IMR-90 (cell line): ENCODE measurements around the gene LAMA2. TPM values are rescaled to one million over a fixed set of nuclear protein-coding genes. Genes with fewer than 3 reads are reported as not detected.

Source experiments
- ATAC-seq: fragments of 200-7000 bp; cut with Tn5 transposase; 2 replicates; pipeline ENCODE4 v1.9.1; 2020; ENCODE audit warnings: low read depth, mild to moderate bottlenecking, moderate library complexity
- BruUV-seq: library from RNA; stranded (reverse); fragments of 400-500 nt; replicated peaks from 2 replicates; lab custom pipeline; 2021; lab: Mats Ljungman, UMichigan
- CTCF ChIA-PET: fragments of 300-600 bp; formaldehyde crosslinking; extraction: SDS; loops from one replicate; lab custom pipeline; 2021; ENCODE audit warnings: antibody characterized with exemption; lab: Yijun Ruan, JAX
- POLR2A ChIA-PET: fragments of 300-600 bp; sonication (Branson Sonifier 250); formaldehyde crosslinking; loops from one replicate; lab custom pipeline; 2022; ENCODE audit warnings: antibody characterized with exemption; ENCODE audit not compliant: unreplicated experiment; lab: Charles Lee
- DNase-seq: peaks from one replicate; pipeline ENCODE4 v3.0.0; 2013
- H2AFZ ChIP-seq: replicated peaks from 2 replicates; pipeline ENCODE3; 2013; ENCODE audit warnings: low read length, mild to moderate bottlenecking; ENCODE audit not compliant: poor library complexity
- H2AK5ac ChIP-seq: 2 replicates; pipeline ENCODE4 v1.6.1; 2013; ENCODE audit warnings: low read depth, low read length, inconsistent platforms
- H2AK9ac ChIP-seq: replicated peaks from 2 replicates; pipeline ENCODE3; 2013; ENCODE audit warnings: mild to moderate bottlenecking, low read depth, low read length, moderate library complexity; ENCODE audit not compliant: poor library complexity
- H2BK120ac ChIP-seq: 2 replicates; pipeline ENCODE4 v1.6.1; 2013; ENCODE audit warnings: low read depth, low read length, inconsistent platforms
- H2BK15ac ChIP-seq: 3 replicates; pipeline ENCODE4 v1.6.1; 2013; ENCODE audit warnings: low read depth, low read length, inconsistent platforms
- H2BK20ac ChIP-seq: 2 replicates; pipeline ENCODE4 v1.6.1; 2013; ENCODE audit warnings: low read depth, mild to moderate bottlenecking, inconsistent platforms, low read length, moderate library complexity
- H2BK5ac ChIP-seq: 2 replicates; pipeline ENCODE4 v1.6.1; 2013; ENCODE audit warnings: mild to moderate bottlenecking, low read depth, low read length, inconsistent platforms; ENCODE audit not compliant: poor library complexity, severe bottlenecking
- H3K14ac ChIP-seq: replicated peaks from 2 replicates; pipeline ENCODE4 v1.6.1; 2013; ENCODE audit warnings: low read depth, low read length, inconsistent platforms
- H3K18ac ChIP-seq: 2 replicates; pipeline ENCODE4 v1.6.1; 2013; ENCODE audit warnings: low read depth, low read length, control low read depth
- H3K23ac ChIP-seq: 2 replicates; pipeline ENCODE4 v1.6.1; 2013; ENCODE audit warnings: low read depth, low read length, inconsistent platforms
- H3K27ac ChIP-seq: 2 replicates; pipeline ENCODE4 v1.5.1; 2013; ENCODE audit warnings: mild to moderate bottlenecking, control low read depth, low read length; ENCODE audit not compliant: insufficient read depth
- H3K27me3 ChIP-seq: 2 replicates; pipeline ENCODE4 v1.6.1; 2013; ENCODE audit warnings: low read length; ENCODE audit not compliant: control insufficient read depth, insufficient read depth
- H3K36me3 ChIP-seq: 2 replicates; pipeline ENCODE4 v1.6.1; 2013; ENCODE audit warnings: low read length, mixed read lengths; ENCODE audit not compliant: control insufficient read depth, insufficient read depth
- H3K4ac ChIP-seq: 2 replicates; pipeline ENCODE4 v1.6.1; 2013; ENCODE audit warnings: low read depth, low read length, inconsistent platforms
- H3K4me1 ChIP-seq: 2 replicates; pipeline ENCODE4 v1.6.1; 2013; ENCODE audit warnings: low read length, mixed read lengths; ENCODE audit not compliant: control insufficient read depth, insufficient read depth
- H3K4me2 ChIP-seq: 2 replicates; pipeline ENCODE4 v1.6.1; 2013; ENCODE audit warnings: low read depth, mild to moderate bottlenecking, control low read depth, low read length, moderate library complexity
- H3K4me3 ChIP-seq: 2 replicates; pipeline ENCODE4 v1.5.1; 2013; ENCODE audit warnings: low read depth, mild to moderate bottlenecking, control low read depth, low read length, moderate library complexity; ENCODE audit not compliant: insufficient read depth
- H3K56ac ChIP-seq: 2 replicates; pipeline ENCODE4 v1.6.1; 2013; ENCODE audit warnings: low read length, inconsistent platforms; ENCODE audit not compliant: insufficient read depth; ENCODE audit errors: extremely low read depth
- H3K79me1 ChIP-seq, 2 experiments: 2 replicates each; pipeline ENCODE4 v1.6.1; 2013; ENCODE audit warnings: low read length in 2 of 2, inconsistent platforms in 1 of 2, low read depth in 1 of 2
- H3K9ac ChIP-seq: 2 replicates; pipeline ENCODE4 v1.6.1; 2013; ENCODE audit warnings: low read depth, low read length, control low read depth
- H3K9me1 ChIP-seq: 2 replicates; pipeline ENCODE4 v1.6.1; 2013; ENCODE audit warnings: low read length, inconsistent platforms; ENCODE audit not compliant: insufficient read depth
- H3K9me3 ChIP-seq: 2 replicates; pipeline ENCODE4 v1.6.1; 2013; ENCODE audit warnings: low read length; ENCODE audit not compliant: control insufficient read depth, insufficient read depth
- H4K20me1 ChIP-seq: 2 replicates; pipeline ENCODE4 v1.6.1; 2013; ENCODE audit warnings: low read length, inconsistent platforms; ENCODE audit not compliant: insufficient read depth
- H4K5ac ChIP-seq: 2 replicates; pipeline ENCODE4 v1.6.1; 2013; ENCODE audit warnings: mild to moderate bottlenecking, low read depth, low read length, control low read depth
- H4K8ac ChIP-seq, 2 experiments: 2 replicates each; pipeline ENCODE4 v1.6.1; 2013; ENCODE audit warnings: low read depth in 2 of 2, low read length in 2 of 2, control low read depth in 1 of 2, inconsistent platforms in 1 of 2
- H4K91ac ChIP-seq: 2 replicates; pipeline ENCODE4 v1.6.1; 2013; ENCODE audit warnings: low read depth, low read length, inconsistent platforms; ENCODE audit not compliant: insufficient read depth
- CEBPB ChIP-seq: IDR thresholded peaks from 2 replicates; pipeline ENCODE4 v1.6.1; 2012; ENCODE audit warnings: low read depth, low read length, improper control_type of control experiment
- ELK1 ChIP-seq: fragments of 150-350 bp; IDR thresholded peaks from 2 replicates; pipeline ENCODE4 v1.6.1; 2016; ENCODE audit warnings: low read depth, mild to moderate bottlenecking, low read length, moderate library complexity, borderline replicate concordance
- MAFK ChIP-seq: IDR thresholded peaks from 2 replicates; pipeline ENCODE4 v1.6.1; 2012; ENCODE audit warnings: low read depth, low read length, improper control_type of control experiment
- MAZ ChIP-seq: IDR thresholded peaks from 2 replicates; pipeline ENCODE4 v1.6.1; 2012; ENCODE audit warnings: low read depth, mild to moderate bottlenecking, low read length, improper control_type of control experiment, moderate library complexity, borderline replicate concordance
- WGBS, 2 experiments: methylation state at CpG; one replicate each; pipeline versions ENCODE4 v1.1.5 to v1.1.7; 2013; ENCODE audit warnings: missing lambda C conversion rate in 2 of 2; ENCODE audit not compliant: insufficient read length in 1 of 2; ENCODE audit errors: extremely low coverage in 2 of 2; 5-methylcytosine and 5-hydroxymethylcytosine counted together
- dilution Hi-C: fragments of 300-500 bp; cut with HindIII; formaldehyde crosslinking; loops from one replicate; pipeline ENCODE4 v1.14.3; 2018; ENCODE audit warnings: low sequenced_read_pairs; ENCODE audit not compliant: unreplicated experiment
- in situ Hi-C: fragments of 300-500 bp; cut with MboI; formaldehyde crosslinking; loops from 3 replicates; pipeline ENCODE4 v1.14.3; 2019; ENCODE audit warnings: low sequenced_read_pairs, inconsistent platforms, mixed read lengths
- intact Hi-C: fragments of 100-400 bp; cut with micrococcal nuclease; formaldehyde crosslinking; loops from 2 replicates; pipeline ENCODE4 v1.10.0; 2022
- polyA plus RNA-seq, 3 experiments: library from polyadenylated mRNA; depleted of rRNA; stranded (reverse); fragments of >200 nt; gene quantifications; 2 replicates each; pipeline ENCODE4 v1.2.3, GENCODE V29; 2012; ENCODE audit warnings: low replicate concordance in 1 of 3
- total RNA-seq: library from RNA; depleted of rRNA; stranded (reverse); fragments of >200 nt; gene quantifications from 2 replicates; pipeline ENCODE4 v1.2.3, GENCODE V29; 2012

Gene LAMA2
- total and polyA plus RNA-seq, 2 of the 4 experiments (the other 2 are of a cell fraction): 9.9 to 13.3 TPM

- no peak overlapping the region for H3K4me2 ChIP-seq
- dilution Hi-C loops (no loop called here), intact Hi-C loops (loop anchor here (2.0 to 5.0 kb wide), 3 partner anchors 371 to 731 kb away; partner anchors contain the start of genes LAMA2 and PTPRK), in situ Hi-C loops (no loop called here)
- H2BK20ac ChIP-seq: no peak overlapping the region
- DNase-seq (no peak), ATAC-seq (no peak)
- H3K79me1 ChIP-seq: no peaks in the 10 kb centered on the region
- no peak overlapping the region for H3K14ac ChIP-seq
- H2AK9ac ChIP-seq: no peak overlapping the region
- H3K56ac ChIP-seq: no peak overlapping the region
- H2BK5ac ChIP-seq: no peak overlapping the region
- H3K4ac ChIP-seq: no peak overlapping the region
- TF ChIP-seq CEBPB: no peak
- TF ChIP-seq ELK1: no peak
- no peak for TF ChIP-seq MAZ
- TF ChIP-seq MAFK: no peak
- H4K20me1 ChIP-seq: no peaks in the 10 kb centered on the region
- no peak overlapping the region for H3K9ac ChIP-seq
- no CpG with 5 or more reads among the region's 6 CpGs for WGBS, 2 experiments
- H4K8ac ChIP-seq: no peak overlapping the region
- H3K18ac ChIP-seq: no peak overlapping the region
- no peaks in the 10 kb centered on the region for H3K9me3 ChIP-seq
- no peak overlapping the region for H3K4me3 ChIP-seq
- ChIA-PET CTCF (interaction anchor here (0.9 to 1.3 kb wide), 2 partner anchors 10 to 445 kb away, joined by 3 read pairs; no protein-coding TSS in a partner anchor), POLR2A (no interaction called here)
- H3K27me3 ChIP-seq: no peaks in the 10 kb centered on the region
- H2AFZ ChIP-seq: no peak overlapping the region
- no peak overlapping the region for H2AK5ac ChIP-seq
- no peak overlapping the region for H2BK15ac ChIP-seq
- no peak overlapping the region for H4K5ac ChIP-seq
- no peaks in the 10 kb centered on the region for H3K9me1 ChIP-seq
- no peaks in the 10 kb centered on the region; the same call in 1 of the 2 replicates for H3K4me1 ChIP-seq
- no peak overlapping the region for H3K23ac ChIP-seq
- no peak overlapping the region for H2BK120ac ChIP-seq
- H3K27ac ChIP-seq: no peak overlapping the region
- H4K91ac ChIP-seq: no peak overlapping the region
- H3K36me3 ChIP-seq: no peaks in the 10 kb centered on the region
- BruUV-seq: no TSS peak
Observed at GRCh38 chr6:129253727-129254126, 370.8 kb downstream of the LAMA2 start.
